Liver (tissue), 9 donors: ENCODE data around the gene IL36B. TPM values are rescaled to one million over a fixed set of nuclear protein-coding genes. Genes with fewer than 3 reads are reported as not detected.

ENCODE experiments used
- DNase-seq: peaks from one replicate; pipeline ENCODE4 v3.0.0-alpha.2; 2017; ENCODE audit warnings: low spot score
- H3K27ac ChIP-seq, 2 donors: one replicate each; pipeline ENCODE4 v1.7.0; 2013; ENCODE audit warnings: inconsistent platforms in 2 of 2, low read length in 2 of 2, control low read depth in 1 of 2, low read depth in 1 of 2, mild to moderate bottlenecking in 1 of 2
- H3K27me3 ChIP-seq, 4 donors: one replicate each; pipeline versions ENCODE4 v1.6.1 to v1.7.0; 2013; ENCODE audit warnings: low read length in 3 of 4, inconsistent platforms in 1 of 4, mild to moderate bottlenecking in 1 of 4, moderate library complexity in 1 of 4; ENCODE audit not compliant: control insufficient read depth in 4 of 4, insufficient read depth in 4 of 4
- H3K36me3 ChIP-seq, 4 donors: one replicate each; pipeline versions ENCODE4 v1.6.1 to v1.7.0; 2013; ENCODE audit warnings: low read length in 3 of 4, mild to moderate bottlenecking in 3 of 4, low read depth in 1 of 4, moderate library complexity in 1 of 4; ENCODE audit not compliant: control insufficient read depth in 4 of 4, insufficient read depth in 3 of 4
- H3K4me1 ChIP-seq, 4 donors: one replicate each; pipeline versions ENCODE4 v1.6.1 to v1.7.0; 2013; ENCODE audit warnings: low read length in 3 of 4, mild to moderate bottlenecking in 3 of 4, moderate library complexity in 1 of 4; ENCODE audit not compliant: control insufficient read depth in 4 of 4, insufficient read depth in 4 of 4
- H3K4me3 ChIP-seq, 3 donors: one replicate each; pipeline versions ENCODE4 v1.6.1 to v1.7.0; 2013; ENCODE audit warnings: low read length in 3 of 3, control low read depth in 1 of 3, low read depth in 1 of 3, mild to moderate bottlenecking in 1 of 3
- H3K9ac ChIP-seq, 2 donors: one replicate each; pipeline ENCODE4 v1.7.0; 2013; ENCODE audit warnings: low read length in 2 of 2, mild to moderate bottlenecking in 2 of 2, moderate library complexity in 2 of 2, control low read depth in 1 of 2, low read depth in 1 of 2
- H3K9me3 ChIP-seq, 4 donors: one replicate each; pipeline versions ENCODE4 v1.6.1 to v1.7.0; 2013; ENCODE audit warnings: low read length in 3 of 4; ENCODE audit not compliant: control insufficient read depth in 4 of 4
- EGR1 ChIP-seq, 2 donors: IDR thresholded peaks; 2 replicates each; pipeline ENCODE4 v1.6.1; 2016 to 2018; ENCODE audit warnings: antibody characterized with exemption in 2 of 2, low read depth in 2 of 2
- FOXA1 ChIP-seq: IDR thresholded peaks from 2 replicates; pipeline ENCODE4 v1.6.1; 2016; ENCODE audit warnings: antibody characterized with exemption
- FOXA2 ChIP-seq: IDR thresholded peaks from 2 replicates; pipeline ENCODE4 v1.6.1; 2016; ENCODE audit warnings: antibody characterized with exemption
- GABPA ChIP-seq, 2 donors: IDR thresholded peaks in 1 of 2; conservative IDR thresholded peaks in 1 of 2; 2 replicates each; pipeline ENCODE4 v1.6.1; 2016; ENCODE audit warnings: antibody characterized with exemption in 2 of 2, mild to moderate bottlenecking in 1 of 2, moderate library complexity in 1 of 2
- HNF4A ChIP-seq, 2 donors: conservative IDR thresholded peaks; 2 replicates each; pipeline ENCODE4 v1.6.1; 2016; ENCODE audit warnings: antibody characterized with exemption in 2 of 2, mild to moderate bottlenecking in 2 of 2
- HNF4G ChIP-seq: IDR thresholded peaks from 2 replicates; pipeline ENCODE4 v1.6.1; 2016; ENCODE audit warnings: antibody characterized with exemption
- JUND ChIP-seq, 2 donors: IDR thresholded peaks; 2 replicates each; pipeline ENCODE4 v1.6.1; 2016; ENCODE audit warnings: antibody characterized with exemption in 2 of 2
- NR2F2 ChIP-seq: IDR thresholded peaks from 2 replicates; pipeline ENCODE4 v1.6.1; 2016; ENCODE audit warnings: antibody characterized with exemption
- RAD21 ChIP-seq, 2 donors: IDR thresholded peaks; 2 replicates each; pipeline ENCODE4 v1.6.1; 2016; ENCODE audit warnings: antibody characterized with exemption in 2 of 2, mild to moderate bottlenecking in 2 of 2
- RXRA ChIP-seq, 2 donors: IDR thresholded peaks; 2 replicates each; pipeline ENCODE4 v1.6.1; 2017 to 2018; ENCODE audit warnings: antibody characterized with exemption in 2 of 2, mild to moderate bottlenecking in 1 of 2
- SP1 ChIP-seq: IDR thresholded peaks from 2 replicates; pipeline ENCODE4 v1.6.1; 2018; ENCODE audit warnings: antibody characterized with exemption, mild to moderate bottlenecking
- TAF1 ChIP-seq: conservative IDR thresholded peaks from 2 replicates; pipeline ENCODE4 v1.6.1; 2016; ENCODE audit warnings: antibody characterized with exemption, mild to moderate bottlenecking
- YY1 ChIP-seq: IDR thresholded peaks from 2 replicates; pipeline ENCODE4 v1.6.1; 2016; ENCODE audit warnings: antibody characterized with exemption, mild to moderate bottlenecking
- WGBS: extraction: QIAGEN DNeasy Blood & Tissue Kit; methylation state at CpG from one replicate; pipeline ENCODE4 v1.1.7; 2013; 5-methylcytosine and 5-hydroxymethylcytosine counted together
- polyA plus RNA-seq, 2 donors: library from polyadenylated mRNA; stranded (reverse) in 1 of 2; unstranded in 1 of 2; fragments of 200-250 nt in 1 of 2; fragments of >200 nt in 1 of 2; fragmentation: Nextera tagmentation in 1 of 2; extraction: Ambion mirVana in 1 of 2; gene quantifications; one replicate each; pipeline versions ENCODE4 v1.2.1 to v1.2.3, GENCODE V29; 2013 to 2015
- total RNA-seq, 2 donors: library from RNA; depleted of rRNA; stranded (reverse); fragments of >200 nt; gene quantifications; one replicate each; pipeline ENCODE4 v1.2.3, GENCODE V29; 2014
- TF ChIP-seq, protein P1 (sequence below): fragments of 150-350 bp; IDR thresholded peaks from 2 replicates; pipeline ENCODE4 v1.5.1; 2017; ENCODE audit warnings: improper control_type of control experiment, low read depth, low read length; ENCODE audit not compliant: missing input control
- TF ChIP-seq, protein P2 (sequence below): IDR thresholded peaks from 2 replicates; pipeline ENCODE4 v1.6.1; 2016; ENCODE audit warnings: antibody characterized with exemption
- TF ChIP-seq, protein P3 (sequence below): IDR thresholded peaks from 2 replicates; pipeline ENCODE4 v1.6.1; 2016; ENCODE audit warnings: antibody characterized with exemption, mild to moderate bottlenecking
- TF ChIP-seq, protein P4 (sequence below): IDR thresholded peaks from 2 replicates; pipeline ENCODE4 v1.6.1; 2016; ENCODE audit warnings: antibody characterized with exemption
- TF ChIP-seq, protein P5 (sequence below): IDR thresholded peaks from 2 replicates; pipeline ENCODE4 v1.6.1; 2016; ENCODE audit warnings: antibody characterized with exemption
- donor health status: healthy.
- donor health status: healthy.
- donor health status: healthy.
- donor health status: healthy.
- donor health status: healthy.

IL36B gene
- total and polyA plus RNA-seq, 4 donors: not detected

DNA sequence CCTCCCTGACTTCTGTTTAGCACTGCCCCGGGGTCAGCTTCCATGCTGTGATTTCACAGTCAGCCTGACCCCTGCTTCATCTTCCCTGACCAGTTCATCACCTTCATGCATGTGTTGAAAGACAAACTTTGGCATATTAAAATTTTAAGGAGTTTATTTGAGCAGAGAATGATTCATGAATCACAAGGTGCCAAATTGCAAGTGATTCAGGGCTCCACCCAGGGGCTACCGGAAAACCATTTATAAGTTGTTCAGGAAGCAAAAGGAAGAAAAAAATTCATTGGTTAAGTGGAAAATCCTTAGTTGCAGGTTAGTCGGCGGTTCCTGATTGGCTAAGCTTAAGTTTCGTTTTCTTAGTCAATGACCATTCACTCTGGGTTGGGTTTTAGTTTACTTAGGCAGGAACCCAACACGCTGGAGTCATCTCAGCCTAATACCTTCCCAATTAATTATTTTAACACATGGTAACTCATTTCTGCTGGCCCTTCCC lies 25.7 kb upstream of the IL36B start:
- H3K9ac ChIP-seq: no peak overlapping the region
- H3K27me3 ChIP-seq: no peaks in the 10 kb centered on the region
- peak overlapping the region; percentile 38 to 73 for H3K27ac ChIP-seq
- no peak for DNase-seq
- H3K4me3 ChIP-seq: no peak overlapping the region
- H3K9me3 ChIP-seq: no peaks in the 10 kb centered on the region
- H3K4me1 ChIP-seq: peaks cover 2 to 20% (median 9%) of the 10 kb centered on the region in 4 donors
- 39% methylated on average over 6 of the region's 6 CpGs for WGBS
- no peaks in the 10 kb centered on the region for H3K36me3 ChIP-seq
- TF ChIP-seq, protein P1, sequence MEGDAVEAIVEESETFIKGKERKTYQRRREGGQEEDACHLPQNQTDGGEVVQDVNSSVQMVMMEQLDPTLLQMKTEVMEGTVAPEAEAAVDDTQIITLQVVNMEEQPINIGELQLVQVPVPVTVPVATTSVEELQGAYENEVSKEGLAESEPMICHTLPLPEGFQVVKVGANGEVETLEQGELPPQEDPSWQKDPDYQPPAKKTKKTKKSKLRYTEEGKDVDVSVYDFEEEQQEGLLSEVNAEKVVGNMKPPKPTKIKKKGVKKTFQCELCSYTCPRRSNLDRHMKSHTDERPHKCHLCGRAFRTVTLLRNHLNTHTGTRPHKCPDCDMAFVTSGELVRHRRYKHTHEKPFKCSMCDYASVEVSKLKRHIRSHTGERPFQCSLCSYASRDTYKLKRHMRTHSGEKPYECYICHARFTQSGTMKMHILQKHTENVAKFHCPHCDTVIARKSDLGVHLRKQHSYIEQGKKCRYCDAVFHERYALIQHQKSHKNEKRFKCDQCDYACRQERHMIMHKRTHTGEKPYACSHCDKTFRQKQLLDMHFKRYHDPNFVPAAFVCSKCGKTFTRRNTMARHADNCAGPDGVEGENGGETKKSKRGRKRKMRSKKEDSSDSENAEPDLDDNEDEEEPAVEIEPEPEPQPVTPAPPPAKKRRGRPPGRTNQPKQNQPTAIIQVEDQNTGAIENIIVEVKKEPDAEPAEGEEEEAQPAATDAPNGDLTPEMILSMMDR: no peak
- TF ChIP-seq FOXA2 (peak; percentile 14), HNF4A (conservative IDR thresholded peaks at IDR 0.05) (peak in 1 of 2 donors; percentile 29), GABPA (IDR thresholded peaks at IDR 0.05 in 1 of 2, conservative IDR thresholded peaks at IDR 0.05 in 1 of 2) (peak in 1 of 2 donors; percentile 25), SP1 (peak; percentile 58), RXRA (IDR thresholded peaks at IDR 0.05) (peak; percentile 43 to 49), TAF1 (no peak)
- TF ChIP-seq, protein P2, sequence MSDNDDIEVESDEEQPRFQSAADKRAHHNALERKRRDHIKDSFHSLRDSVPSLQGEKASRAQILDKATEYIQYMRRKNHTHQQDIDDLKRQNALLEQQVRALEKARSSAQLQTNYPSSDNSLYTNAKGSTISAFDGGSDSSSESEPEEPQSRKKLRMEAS: peak; percentile 18

DNA sequence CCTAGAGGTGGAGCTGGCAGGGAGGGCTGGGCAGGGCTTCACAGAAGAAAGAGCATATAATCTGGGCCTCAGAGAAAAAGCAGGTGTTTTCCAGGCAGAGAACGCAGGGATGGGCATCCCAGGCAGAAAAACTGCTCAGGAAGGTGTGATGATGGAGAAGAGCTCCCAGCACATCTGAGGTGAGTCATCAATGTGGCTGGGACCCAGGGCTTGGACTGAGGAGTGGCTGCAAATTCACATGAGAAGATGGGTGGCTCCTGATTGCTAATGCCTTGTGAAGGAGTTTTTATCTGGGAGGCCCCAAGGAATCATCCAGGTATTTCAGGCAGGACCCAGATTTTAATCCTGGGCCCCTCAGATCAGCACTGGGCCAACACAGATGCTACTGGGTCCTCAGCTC lies 25.3 kb upstream of the IL36B start:
- Histone ChIP-seq H3K9ac (no peak overlapping the region), H3K27ac (peak overlapping the region; percentile 38 to 73), H3K4me3 (no peak overlapping the region), H3K9me3 (no peaks in the 10 kb centered on the region), H3K4me1 (peaks cover 2 to 20% (median 9%) of the 10 kb centered on the region in 4 donors), H3K27me3 (no peaks in the 10 kb centered on the region), H3K36me3 (no peaks in the 10 kb centered on the region)
- DNase-seq: no peak
- no peak for TF ChIP-seq EGR1 (IDR thresholded peaks at IDR 0.05; ENCODE audit: low read depth in 2 of 2)
- TF ChIP-seq RAD21 (IDR thresholded peaks at IDR 0.05): no peak
- TF ChIP-seq HNF4G: no peak
- TF ChIP-seq, protein P2: no peak
- TF ChIP-seq FOXA1: no peak
- no peak for TF ChIP-seq HNF4A (conservative IDR thresholded peaks at IDR 0.05)
- no peak for TF ChIP-seq JUND (IDR thresholded peaks at IDR 0.05)
- TF ChIP-seq, protein P3, sequence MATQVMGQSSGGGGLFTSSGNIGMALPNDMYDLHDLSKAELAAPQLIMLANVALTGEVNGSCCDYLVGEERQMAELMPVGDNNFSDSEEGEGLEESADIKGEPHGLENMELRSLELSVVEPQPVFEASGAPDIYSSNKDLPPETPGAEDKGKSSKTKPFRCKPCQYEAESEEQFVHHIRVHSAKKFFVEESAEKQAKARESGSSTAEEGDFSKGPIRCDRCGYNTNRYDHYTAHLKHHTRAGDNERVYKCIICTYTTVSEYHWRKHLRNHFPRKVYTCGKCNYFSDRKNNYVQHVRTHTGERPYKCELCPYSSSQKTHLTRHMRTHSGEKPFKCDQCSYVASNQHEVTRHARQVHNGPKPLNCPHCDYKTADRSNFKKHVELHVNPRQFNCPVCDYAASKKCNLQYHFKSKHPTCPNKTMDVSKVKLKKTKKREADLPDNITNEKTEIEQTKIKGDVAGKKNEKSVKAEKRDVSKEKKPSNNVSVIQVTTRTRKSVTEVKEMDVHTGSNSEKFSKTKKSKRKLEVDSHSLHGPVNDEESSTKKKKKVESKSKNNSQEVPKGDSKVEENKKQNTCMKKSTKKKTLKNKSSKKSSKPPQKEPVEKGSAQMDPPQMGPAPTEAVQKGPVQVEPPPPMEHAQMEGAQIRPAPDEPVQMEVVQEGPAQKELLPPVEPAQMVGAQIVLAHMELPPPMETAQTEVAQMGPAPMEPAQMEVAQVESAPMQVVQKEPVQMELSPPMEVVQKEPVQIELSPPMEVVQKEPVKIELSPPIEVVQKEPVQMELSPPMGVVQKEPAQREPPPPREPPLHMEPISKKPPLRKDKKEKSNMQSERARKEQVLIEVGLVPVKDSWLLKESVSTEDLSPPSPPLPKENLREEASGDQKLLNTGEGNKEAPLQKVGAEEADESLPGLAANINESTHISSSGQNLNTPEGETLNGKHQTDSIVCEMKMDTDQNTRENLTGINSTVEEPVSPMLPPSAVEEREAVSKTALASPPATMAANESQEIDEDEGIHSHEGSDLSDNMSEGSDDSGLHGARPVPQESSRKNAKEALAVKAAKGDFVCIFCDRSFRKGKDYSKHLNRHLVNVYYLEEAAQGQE: no peak
- TF ChIP-seq GABPA (IDR thresholded peaks at IDR 0.05 in 1 of 2, conservative IDR thresholded peaks at IDR 0.05 in 1 of 2): no peak
- TF ChIP-seq, protein P4, sequence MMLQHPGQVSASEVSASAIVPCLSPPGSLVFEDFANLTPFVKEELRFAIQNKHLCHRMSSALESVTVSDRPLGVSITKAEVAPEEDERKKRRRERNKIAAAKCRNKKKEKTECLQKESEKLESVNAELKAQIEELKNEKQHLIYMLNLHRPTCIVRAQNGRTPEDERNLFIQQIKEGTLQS: no peak
- no peak for TF ChIP-seq TAF1
- TF ChIP-seq YY1: no peak
- TF ChIP-seq NR2F2: no peak
- TF ChIP-seq, protein P5, sequence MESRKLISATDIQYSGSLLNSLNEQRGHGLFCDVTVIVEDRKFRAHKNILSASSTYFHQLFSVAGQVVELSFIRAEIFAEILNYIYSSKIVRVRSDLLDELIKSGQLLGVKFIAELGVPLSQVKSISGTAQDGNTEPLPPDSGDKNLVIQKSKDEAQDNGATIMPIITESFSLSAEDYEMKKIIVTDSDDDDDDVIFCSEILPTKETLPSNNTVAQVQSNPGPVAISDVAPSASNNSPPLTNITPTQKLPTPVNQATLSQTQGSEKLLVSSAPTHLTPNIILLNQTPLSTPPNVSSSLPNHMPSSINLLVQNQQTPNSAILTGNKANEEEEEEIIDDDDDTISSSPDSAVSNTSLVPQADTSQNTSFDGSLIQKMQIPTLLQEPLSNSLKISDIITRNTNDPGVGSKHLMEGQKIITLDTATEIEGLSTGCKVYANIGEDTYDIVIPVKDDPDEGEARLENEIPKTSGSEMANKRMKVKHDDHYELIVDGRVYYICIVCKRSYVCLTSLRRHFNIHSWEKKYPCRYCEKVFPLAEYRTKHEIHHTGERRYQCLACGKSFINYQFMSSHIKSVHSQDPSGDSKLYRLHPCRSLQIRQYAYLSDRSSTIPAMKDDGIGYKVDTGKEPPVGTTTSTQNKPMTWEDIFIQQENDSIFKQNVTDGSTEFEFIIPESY: no peak
- no peak for TF ChIP-seq SP1
- 91% methylated on average over 1 of the region's 1 CpG for WGBS
